ENCODE measurements around the gene STC2. TPM values are rescaled to one million over a fixed set of nuclear protein-coding genes. Genes with fewer than 3 reads are reported as not detected.
A peak's percentile ranks its signal among the peaks of the same experiment; 100 is the strongest.

The STC2 gene
- total and polyA plus RNA-seq, 10 donors: 0.80 to 71.6 (median 16.8) TPM

GRCh38 chr5:173331287-173331686 lies 3.1 kb upstream of the STC2 start:
- H3K4me3 ChIP-seq: no peak overlapping the region
- H3K27ac ChIP-seq: no peak overlapping the region
- intact Hi-C loops (cut with DNase I; ENCODE audit: low total_unique reads): no loop called here
- DNase-seq: no peak
- peaks cover 9 to 44% (median 32%) of the 10 kb centered on the region in 6 donors for H3K4me1 ChIP-seq
- no peaks in the 10 kb centered on the region for H3K9me3 ChIP-seq
- peaks cover 0 to 86% (median 55%) of the 10 kb centered on the region in 7 donors for H3K27me3 ChIP-seq (replicated peaks in 1 of 7)
- TF ChIP-seq POLR2A (IDR thresholded peaks at IDR 0.05): no peak
- TF ChIP-seq, protein P1, sequence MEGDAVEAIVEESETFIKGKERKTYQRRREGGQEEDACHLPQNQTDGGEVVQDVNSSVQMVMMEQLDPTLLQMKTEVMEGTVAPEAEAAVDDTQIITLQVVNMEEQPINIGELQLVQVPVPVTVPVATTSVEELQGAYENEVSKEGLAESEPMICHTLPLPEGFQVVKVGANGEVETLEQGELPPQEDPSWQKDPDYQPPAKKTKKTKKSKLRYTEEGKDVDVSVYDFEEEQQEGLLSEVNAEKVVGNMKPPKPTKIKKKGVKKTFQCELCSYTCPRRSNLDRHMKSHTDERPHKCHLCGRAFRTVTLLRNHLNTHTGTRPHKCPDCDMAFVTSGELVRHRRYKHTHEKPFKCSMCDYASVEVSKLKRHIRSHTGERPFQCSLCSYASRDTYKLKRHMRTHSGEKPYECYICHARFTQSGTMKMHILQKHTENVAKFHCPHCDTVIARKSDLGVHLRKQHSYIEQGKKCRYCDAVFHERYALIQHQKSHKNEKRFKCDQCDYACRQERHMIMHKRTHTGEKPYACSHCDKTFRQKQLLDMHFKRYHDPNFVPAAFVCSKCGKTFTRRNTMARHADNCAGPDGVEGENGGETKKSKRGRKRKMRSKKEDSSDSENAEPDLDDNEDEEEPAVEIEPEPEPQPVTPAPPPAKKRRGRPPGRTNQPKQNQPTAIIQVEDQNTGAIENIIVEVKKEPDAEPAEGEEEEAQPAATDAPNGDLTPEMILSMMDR (IDR thresholded peaks at IDR 0.05 in 8 of 11, conservative IDR thresholded peaks at IDR 0.05 in 3 of 11): no peak
- TF ChIP-seq POLR2AphosphoS5 (IDR thresholded peaks at IDR 0.05): no peak
- H3K36me3 ChIP-seq: no peaks in the 10 kb centered on the region
- 81 to 89% (median 86%) methylated on average over 4 of the region's 4 CpGs for WGBS, 5 donors

DNA sequence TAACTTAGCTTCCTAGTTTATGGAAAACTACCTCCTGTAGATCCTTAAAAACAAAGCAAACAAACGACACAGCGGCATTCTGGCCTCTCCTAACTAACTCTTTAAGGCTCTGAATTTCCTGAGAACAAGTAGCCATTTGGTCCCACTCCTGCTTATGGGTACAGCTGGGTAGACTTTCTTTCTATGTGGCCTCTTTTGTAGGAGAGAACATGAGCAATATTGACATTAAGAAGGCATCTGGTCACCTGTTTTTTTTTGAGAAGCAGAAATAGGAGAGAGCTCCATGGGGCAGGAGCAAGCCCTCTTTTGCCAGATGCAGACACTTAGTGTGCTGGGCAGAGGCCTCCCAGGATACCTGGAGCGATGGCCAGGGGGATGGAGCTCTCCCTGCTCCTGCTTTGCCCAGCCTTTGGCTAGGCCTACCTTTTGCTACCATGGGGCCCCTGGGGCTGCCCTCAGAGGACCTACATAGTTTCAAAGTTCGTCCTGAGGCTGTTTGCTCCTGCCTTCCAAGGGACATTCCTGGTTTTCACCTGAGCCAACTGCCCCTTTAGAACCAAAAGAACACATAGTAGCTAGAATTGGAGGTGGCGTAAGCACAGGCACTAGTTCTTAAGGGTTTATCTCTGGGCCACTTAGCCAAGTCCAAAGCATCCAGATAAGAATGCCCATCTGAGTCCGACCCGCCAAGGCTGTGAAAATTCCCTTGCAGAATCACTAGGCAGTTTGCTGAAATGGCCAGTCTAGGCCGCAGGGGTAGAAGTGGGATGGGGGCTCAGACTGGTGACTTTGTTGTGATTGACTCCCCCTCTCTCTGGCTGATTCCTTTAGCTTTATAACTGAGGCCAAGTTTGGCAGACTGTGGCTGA lies 2.4 kb upstream of the STC2 start:
- no peak for DNase-seq
- peaks cover 0 to 86% (median 63%) of the 10 kb centered on the region in 7 donors for H3K27me3 ChIP-seq (replicated peaks in 1 of 7)
- WGBS, 5 donors: 83 to 92% (median 89%) methylated on average over 8 of the region's 8 CpGs
- peaks cover 9 to 46% (median 32%) of the 10 kb centered on the region in 6 donors for H3K4me1 ChIP-seq
- H3K27ac ChIP-seq: no peak overlapping the region
- intact Hi-C loops (cut with DNase I; ENCODE audit: low total_unique reads): no loop called here
- no peak for TF ChIP-seq POLR2A (IDR thresholded peaks at IDR 0.05)
- no peak for TF ChIP-seq POLR2AphosphoS5 (IDR thresholded peaks at IDR 0.05)
- TF ChIP-seq, protein P1 (IDR thresholded peaks at IDR 0.05 in 8 of 11, conservative IDR thresholded peaks at IDR 0.05 in 3 of 11): no peak
- H3K36me3 ChIP-seq: no peaks in the 10 kb centered on the region
- no peak overlapping the region for H3K4me3 ChIP-seq
- H3K9me3 ChIP-seq: no peaks in the 10 kb centered on the region

GRCh38 chr5:173329491-173330337 lies 1.5 kb upstream of the STC2 start:
- Histone ChIP-seq H3K4me3 (peak overlapping the region in 7 of 8 donors; percentile 7 to 63 (median 39)), H3K27ac (peak overlapping the region in 2 of 8 donors; percentile 76 to 80), H3K36me3 (no peaks in the 10 kb centered on the region), H3K9me3 (no peaks in the 10 kb centered on the region), H3K27me3 (replicated peaks in 1 of 7) (peaks cover 0 to 92% (median 66%) of the 10 kb centered on the region in 7 donors), H3K4me1 (peaks cover 9 to 50% (median 36%) of the 10 kb centered on the region in 6 donors)
- intact Hi-C loops (cut with DNase I; ENCODE audit: low total_unique reads): no loop called here
- TF ChIP-seq, protein P1 (IDR thresholded peaks at IDR 0.05 in 8 of 11, conservative IDR thresholded peaks at IDR 0.05 in 3 of 11): peak in 1 of 11 experiments; percentile 13
- peak in 1 of 3 donors; percentile 34 for TF ChIP-seq POLR2AphosphoS5 (IDR thresholded peaks at IDR 0.05)
- TF ChIP-seq POLR2A (IDR thresholded peaks at IDR 0.05): no peak
- no peak for DNase-seq
- WGBS, 5 donors: 5 to 10% (median 6%) methylated on average over 40 to 77 of the region's 77 CpGs
